Stimulated activated CD8-positive, alpha-beta memory T cell treated with anti-CD3 and anti-CD28 coated beads, Interleukin-15, amount 100 ng/mL, for 48 hours (primary cell): ENCODE results near the gene SLC9A8.
"Not testable (repeated sequence)": the region's sequence is repeated elsewhere in the genome, so short reads cannot be mapped to it uniquely, and the experiment has no call there.

Experiments used
- DNase-seq, 2 donors: peaks; one replicate each; pipeline ENCODE4 v3.0.0-alpha.2; 2020; ENCODE audit warnings: low read depth in 2 of 2

SLC9A8 gene

DNA sequence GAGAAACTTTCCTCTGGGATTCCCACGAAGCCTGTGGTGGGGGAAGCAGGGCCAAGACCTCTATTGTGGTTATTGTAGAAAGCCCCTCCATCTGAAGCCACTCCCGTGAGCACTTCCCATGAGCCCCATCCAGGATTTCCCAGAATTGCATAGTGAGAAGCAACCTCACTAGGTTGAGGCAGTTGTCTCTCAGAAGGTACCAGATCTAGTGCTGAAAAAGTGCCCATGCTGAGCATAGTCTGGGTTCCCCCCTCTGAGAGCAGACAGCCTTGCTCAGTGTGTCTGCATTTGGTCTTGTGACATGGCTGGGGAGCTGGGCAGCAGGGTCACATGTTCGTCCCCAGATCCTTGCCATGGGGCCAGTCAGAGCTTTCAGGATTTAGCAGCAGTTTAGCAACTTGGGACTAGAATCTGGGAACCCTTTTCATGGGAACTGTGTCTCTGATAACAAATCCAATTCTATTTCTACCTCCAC, 38.6 kb downstream of the SLC9A8 start:
- DNase-seq: no peak

GRCh38 chr20:49851991-49852390, 39.4 kb downstream of the SLC9A8 start:
- no peak for DNase-seq

DNA sequence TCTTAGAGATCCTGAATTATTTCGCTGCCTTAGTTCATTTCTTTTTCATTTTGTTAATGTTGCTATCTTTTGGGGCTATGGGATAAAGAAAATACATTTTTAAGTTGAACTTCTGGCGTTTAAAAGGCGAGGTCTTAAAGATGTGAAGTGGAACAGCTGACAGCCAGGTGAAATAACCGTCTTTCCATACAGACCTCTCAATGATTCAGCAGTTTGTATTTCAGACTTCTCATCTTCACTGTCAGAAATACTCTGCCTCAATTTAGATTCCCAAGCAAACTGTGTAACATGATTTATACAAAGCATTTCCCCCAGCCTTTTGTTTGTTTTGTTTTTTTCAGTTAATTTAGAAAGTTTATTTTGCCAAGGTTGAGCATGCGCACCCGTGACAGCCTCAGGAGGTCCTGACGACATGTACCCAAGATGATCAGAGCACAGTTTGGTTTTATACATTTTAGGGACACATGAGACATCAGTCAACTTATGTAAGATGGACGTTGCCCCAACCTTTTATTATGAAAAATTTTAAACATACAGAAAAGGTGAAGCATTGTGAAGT, 40.0 kb downstream of the SLC9A8 start:
- DNase-seq: no peak

DNA sequence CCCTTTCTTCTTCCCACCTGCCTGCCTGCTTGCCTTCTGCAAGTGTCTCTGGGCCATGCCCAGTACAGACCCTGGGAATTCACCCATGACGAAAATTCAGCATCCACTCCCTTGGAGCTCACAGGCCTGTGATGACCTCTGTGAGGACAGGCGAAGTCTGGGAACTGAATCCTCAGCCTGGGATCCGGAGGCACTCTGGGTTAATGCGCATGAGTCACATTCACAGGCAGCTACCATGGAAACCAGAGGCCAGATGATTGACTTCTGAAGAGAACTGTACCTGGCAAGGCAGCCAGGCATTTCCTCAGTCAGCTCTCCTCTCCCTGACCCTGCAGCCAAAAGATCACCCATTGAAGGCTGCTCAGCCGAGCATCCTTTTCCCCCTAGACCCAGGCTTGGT, 41.0 kb downstream of the SLC9A8 start:
- no peak for DNase-seq

DNA sequence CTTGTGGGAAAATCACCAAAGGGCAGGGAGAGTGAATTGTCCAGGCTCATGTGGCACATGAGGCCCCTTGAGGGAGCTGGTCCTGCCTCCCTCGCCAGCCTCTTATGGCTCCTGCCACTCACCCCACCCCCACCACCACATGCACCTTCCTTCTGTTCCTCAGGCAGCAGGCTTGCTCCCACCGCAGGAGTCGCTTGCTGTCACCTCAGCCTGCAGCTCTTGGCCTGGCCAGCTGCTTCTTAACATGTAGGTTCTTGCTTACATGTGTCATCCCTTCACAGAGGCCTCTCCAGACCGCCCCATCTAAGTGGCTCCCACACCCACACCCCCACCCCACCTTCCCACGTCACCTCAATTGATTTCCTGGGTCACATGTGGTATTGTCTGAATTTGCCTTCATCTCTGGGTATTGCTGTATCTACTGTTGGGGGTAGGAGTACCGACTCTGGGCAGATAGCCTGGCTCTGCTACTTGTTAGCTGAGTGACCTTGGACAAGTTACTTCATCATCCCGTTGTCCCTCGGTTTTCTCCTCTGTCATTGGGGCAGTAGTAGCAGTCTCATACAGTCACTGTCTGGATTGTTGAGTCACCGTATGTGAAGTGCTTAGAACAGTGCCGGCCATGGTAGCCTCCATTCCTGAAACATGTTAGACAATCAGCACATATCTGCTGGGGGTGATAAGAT, 41.7 kb downstream of the SLC9A8 start:
- DNase-seq: no peak

- DNase-seq: no peak
Measured at GRCh38 chr20:49856904-49857303, 44.3 kb downstream of the SLC9A8 start.

GRCh38 chr20:49858076-49858585, 45.5 kb downstream of the SLC9A8 start:
- no peak for DNase-seq

GRCh38 chr20:49859011-49859410, 46.4 kb downstream of the SLC9A8 start:
- no peak for DNase-seq

DNA sequence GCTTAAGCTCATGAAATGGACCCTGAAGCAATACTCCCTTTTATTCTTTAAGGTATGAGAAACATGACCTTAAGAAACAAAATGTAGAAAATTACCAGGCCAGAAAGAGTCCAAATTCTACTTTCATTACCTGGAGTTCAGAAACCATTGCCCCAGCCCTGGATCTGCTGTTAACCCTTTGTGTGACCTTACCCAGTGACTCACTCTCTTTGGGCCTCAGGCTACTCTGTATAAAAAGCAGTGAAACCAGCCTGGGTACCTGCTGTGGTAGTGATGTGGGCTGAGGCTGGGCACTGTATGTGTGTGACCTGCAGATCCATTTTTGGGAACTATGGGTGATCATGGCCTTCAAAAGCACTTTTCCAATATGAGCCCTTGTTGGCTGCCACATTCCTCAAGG, 47.2 kb downstream of the SLC9A8 start:
- DNase-seq: no peak

- not testable (repeated sequence) for DNase-seq
Measured at GRCh38 chr20:49861232-49861631, 48.6 kb downstream of the SLC9A8 start.

DNA sequence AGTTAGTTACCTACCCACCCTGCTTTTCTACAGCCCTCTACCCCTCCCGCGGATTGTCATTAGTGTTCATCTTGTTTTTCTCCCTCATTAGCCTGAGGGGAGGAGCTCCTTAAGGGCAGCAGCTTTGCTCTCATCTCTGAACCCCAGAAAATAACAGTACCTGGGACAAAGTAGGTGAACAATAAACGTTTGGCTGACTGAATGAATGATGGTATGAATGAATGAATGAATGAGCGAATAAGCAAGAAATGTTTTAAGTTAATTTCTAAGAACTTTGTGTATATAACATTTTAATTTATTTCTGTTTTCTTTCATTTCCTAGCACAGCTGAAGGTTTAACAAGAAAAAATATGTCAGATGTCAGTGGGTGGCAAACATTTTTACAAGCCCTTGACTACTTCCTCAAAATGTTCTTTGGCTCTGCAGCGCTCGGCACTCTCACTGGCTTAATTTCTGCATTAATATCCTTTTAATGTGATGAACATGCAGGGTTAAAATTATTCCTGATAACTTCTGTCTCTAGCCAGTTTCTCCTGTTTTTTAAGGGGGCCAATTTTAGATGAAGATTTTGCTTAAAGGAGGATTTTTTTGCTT, 50.1 kb downstream of the SLC9A8 start:
- no peak for DNase-seq

GRCh38 chr20:49863666-49864065, 51.0 kb downstream of the SLC9A8 start:
- no peak for DNase-seq

DNA sequence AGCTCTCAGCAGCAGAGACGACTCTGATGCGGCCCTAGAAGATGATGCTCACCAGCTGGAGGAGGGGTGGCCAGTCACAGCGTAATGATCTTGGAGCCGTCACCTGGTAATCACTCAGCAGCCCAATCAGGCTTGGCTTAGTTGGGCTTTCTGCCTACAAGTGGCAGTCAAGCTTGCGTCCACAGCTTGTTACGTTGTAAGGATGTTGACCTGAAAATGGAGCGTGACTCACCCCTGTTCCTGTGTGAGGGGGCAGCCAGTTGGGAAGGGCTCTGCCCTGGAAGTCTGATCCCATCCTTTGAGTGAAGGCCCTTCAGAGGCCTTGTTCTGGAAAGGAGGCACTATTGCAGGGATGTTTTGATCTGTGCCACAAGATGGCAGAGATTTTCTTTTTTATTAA, 52.9 kb downstream of the SLC9A8 start:
- DNase-seq: no peak

GRCh38 chr20:49866051-49866450, 53.4 kb downstream of the SLC9A8 start:
- DNase-seq: no peak

DNA sequence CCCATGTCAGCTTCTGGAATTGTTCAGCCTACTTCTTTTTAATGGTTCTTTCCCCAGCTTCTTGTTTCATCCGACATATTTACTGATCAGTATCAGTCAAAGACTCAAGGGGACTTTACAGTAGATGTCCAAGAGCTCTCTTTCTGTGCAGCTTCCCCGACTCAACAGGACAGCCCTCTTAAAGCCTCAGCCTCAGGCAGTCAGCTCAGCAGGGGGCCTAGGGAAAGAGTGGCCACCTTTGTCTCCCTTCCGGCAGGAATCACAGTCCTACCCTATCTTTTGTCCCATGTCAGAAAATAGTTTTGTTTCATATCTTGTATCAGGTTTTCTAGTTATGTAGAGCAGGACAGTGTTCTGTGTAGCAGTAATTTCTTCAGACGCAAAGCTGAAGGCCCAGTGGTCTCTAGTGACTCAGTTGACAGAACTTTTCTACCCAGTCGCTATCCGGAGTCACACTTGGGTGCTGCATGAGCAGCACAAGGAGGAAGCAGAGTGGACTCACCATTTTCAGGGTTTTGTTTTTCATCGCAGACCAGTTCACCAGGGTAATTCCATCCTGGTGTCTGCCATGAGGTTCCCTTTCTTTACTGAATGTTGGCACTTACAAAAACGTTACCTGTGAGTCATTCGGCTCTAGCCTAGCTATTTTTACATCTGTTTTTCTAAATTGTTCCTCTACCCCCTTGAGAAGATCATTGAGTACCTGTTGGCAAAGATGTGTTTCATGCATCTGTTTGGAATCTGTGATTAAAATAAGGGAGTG, 55.0 kb downstream of the SLC9A8 start:
- DNase-seq: no peak

- no peak for DNase-seq
Measured at GRCh38 chr20:49868538-49868937, 55.9 kb downstream of the SLC9A8 start.

DNA sequence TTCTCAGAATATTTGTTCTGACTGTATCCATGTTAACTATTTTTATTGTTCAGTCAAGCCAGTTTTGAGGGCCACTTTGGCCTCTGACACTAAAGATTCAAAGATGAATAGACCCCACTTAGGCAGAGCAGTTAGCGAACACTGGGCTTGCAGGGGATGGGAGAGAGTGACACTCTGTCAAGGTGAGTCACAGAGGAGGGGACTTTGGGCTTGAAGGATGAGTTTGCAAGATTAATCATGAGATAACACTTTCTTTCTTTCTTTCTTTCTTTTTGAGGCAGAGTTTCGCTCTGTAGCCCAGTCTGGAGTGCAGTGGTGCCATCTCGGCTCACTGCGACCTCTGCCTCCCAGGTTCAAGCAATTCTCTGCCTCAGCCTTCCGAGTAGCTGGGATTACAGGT, 56.3 kb downstream of the SLC9A8 start:
- DNase-seq: no peak

- DNase-seq: no peak
Measured at GRCh38 chr20:49870261-49870660, 57.6 kb downstream of the SLC9A8 start.

DNA sequence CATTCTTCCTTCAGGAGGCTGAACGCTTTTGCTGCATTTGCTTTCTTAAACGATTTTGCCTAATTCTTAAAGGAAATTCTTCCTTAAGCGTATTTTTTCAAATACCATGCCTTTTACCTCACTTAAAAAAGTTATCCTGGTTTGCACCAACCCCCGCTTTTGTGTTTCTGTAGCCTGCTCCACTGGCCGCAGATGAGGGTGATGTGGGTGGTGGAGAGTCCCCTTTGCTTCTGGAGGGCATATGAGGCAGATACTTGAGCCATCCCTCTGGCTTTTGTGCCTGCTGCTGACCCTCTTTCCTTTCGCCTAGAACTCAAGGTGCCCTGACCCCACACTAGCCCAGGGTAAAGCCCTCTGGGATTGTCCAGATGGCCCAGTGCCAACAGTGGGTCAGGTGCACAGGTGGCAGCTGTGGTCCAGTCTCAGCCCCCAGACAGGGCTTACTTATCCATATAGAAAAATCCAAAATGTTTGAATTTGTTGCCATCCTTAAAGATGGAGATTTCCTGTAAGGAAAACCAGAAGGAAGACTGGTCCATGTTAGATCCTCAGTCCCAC, 58.8 kb downstream of the SLC9A8 start:
- no peak for DNase-seq

DNA sequence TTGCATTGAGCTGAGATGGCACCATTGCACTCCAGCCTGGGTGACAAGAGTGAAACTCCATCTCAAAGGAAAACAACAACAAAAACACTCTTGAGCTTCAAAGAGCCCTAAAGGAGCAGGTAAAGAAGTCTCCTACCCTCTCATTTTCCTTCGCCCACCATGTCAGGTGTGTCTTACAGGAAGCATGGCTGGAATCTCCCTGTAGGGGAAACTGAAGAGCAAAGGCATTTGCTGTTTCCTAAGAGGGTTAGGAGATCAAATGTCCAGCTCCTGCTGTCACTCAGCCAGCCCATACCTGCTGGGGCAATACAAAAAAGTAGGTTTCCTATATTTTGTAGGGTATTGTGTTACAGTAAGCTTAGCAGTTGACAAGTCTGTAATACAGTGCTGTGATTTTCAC, 59.4 kb downstream of the SLC9A8 start:
- DNase-seq: no peak

GRCh38 chr20:49874696-49875095, 62.1 kb downstream of the SLC9A8 start:
- DNase-seq: no peak

DNA sequence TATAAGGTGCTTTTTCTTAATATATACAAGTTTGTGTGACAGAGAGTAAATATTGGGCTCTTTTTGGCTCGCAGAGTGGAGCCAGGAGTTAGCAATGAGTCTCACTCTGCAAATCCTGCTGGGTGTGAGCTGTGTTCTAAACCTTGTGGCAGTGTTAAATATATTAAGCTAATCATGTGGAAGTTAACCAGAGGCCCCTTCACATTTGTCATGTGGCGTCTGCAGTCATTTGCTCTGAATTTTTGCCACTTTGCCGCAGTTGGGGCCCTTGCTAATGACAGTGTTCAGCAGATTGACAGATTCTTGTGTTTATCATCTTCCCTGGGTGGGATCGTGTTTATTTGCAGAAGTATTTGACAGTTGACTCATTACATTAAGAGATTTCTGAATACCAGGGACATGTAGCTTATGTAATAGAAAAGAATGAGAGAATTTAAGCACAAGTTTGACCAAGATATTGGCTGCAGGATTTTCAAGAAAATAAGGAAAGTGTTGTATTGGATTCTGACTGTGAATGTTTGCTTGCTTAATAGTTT, 64.8 kb downstream of the SLC9A8 start:
- DNase-seq: no peak
